ENCODE data around the gene TMUB1. TPM values are rescaled to one million over a fixed set of nuclear protein-coding genes. Genes with fewer than 3 reads are reported as not detected.

The TMUB1 gene
- total RNA-seq, 1 experiment from 2014 or later: 45.4 TPM

DNA sequence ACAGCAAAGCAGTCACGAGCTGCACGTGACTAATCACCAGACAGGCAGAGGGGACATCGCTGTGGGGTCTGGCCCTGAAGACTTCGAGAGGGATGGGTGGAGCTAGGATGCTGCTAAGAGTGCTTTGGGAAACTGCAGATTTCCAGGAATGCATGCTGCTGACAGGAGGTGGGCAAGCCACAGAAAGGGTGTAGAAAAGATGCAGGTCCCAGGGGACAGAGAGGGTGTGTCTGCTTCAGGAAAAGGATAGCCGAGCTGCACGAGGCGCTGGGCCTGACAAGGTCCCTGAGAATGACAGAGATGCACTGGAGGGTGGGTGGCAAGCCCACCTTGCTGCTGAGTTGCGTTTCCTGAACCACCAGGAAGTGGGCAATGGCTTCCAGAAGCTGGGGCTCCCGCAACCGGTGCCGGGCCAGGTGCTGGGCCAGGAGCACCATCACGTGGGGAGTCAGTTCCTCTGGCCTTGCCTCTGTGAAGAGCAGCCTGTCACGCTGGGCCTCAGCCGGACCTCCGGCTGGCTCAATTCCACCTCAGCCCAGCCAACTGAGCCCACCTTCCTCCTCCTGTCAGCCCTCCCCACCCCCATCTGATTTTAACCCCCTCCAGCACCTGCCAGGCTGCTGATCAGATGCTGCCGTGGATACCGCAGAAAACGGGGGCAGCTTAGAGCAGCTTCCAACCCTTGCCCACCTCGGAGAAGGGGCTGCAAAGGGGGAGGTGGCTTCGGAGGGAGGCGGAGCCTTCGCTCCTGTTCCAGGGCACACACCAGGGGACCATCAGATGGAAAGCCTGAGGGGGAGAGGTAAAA lies 4.9 kb downstream of the TMUB1 start:
- no peak overlapping the region for H3K4me2 ChIP-seq (ENCODE audit: insufficient read depth, insufficient read length, low read length)
- no peak overlapping the region for H2AK5ac ChIP-seq (ENCODE audit: insufficient read length, low read length)

More for the DNA sequence above, 4.9 kb downstream of the TMUB1 start:
- peaks cover 29 to 43% of the 10 kb centered on the region in 2 experiments for H3K4me1 Mint-ChIP-seq
- no peak overlapping the region for H2BK5ac ChIP-seq (ENCODE audit: insufficient read length, low read length)
- DNase-seq: no peak
- H3K9ac ChIP-seq (ENCODE audit: extremely low read depth, insufficient read length, low read length): no peak overlapping the region
- TF ChIP-seq, protein P1, sequence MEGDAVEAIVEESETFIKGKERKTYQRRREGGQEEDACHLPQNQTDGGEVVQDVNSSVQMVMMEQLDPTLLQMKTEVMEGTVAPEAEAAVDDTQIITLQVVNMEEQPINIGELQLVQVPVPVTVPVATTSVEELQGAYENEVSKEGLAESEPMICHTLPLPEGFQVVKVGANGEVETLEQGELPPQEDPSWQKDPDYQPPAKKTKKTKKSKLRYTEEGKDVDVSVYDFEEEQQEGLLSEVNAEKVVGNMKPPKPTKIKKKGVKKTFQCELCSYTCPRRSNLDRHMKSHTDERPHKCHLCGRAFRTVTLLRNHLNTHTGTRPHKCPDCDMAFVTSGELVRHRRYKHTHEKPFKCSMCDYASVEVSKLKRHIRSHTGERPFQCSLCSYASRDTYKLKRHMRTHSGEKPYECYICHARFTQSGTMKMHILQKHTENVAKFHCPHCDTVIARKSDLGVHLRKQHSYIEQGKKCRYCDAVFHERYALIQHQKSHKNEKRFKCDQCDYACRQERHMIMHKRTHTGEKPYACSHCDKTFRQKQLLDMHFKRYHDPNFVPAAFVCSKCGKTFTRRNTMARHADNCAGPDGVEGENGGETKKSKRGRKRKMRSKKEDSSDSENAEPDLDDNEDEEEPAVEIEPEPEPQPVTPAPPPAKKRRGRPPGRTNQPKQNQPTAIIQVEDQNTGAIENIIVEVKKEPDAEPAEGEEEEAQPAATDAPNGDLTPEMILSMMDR (conservative IDR thresholded peaks at IDR 0.05): no peak
- no peaks in the 10 kb centered on the region; the same call in 1 of the 2 replicates for H3K79me2 ChIP-seq (ENCODE audit: insufficient read depth, low read length)
- peaks cover 1% of the 10 kb centered on the region; the same call in 1 of the 2 replicates for H3K27me3 Mint-ChIP-seq (ENCODE audit: low read depth)
- H2BK120ac ChIP-seq (ENCODE audit: low read depth, low read length, poor library complexity, severe bottlenecking): no peak overlapping the region
- no peak overlapping the region for H3T11ph ChIP-seq (ENCODE audit: low read length)
- H2AFZ ChIP-seq (ENCODE audit: low read length): no peak overlapping the region
- H3K23me2 ChIP-seq (ENCODE audit: insufficient read length, low read depth, low read length, poor library complexity, severe bottlenecking): peaks cover 3% of the 10 kb centered on the region
- H3K18ac ChIP-seq (ENCODE audit: insufficient read length, low read depth, low read length): no peak overlapping the region
- H2BK20ac ChIP-seq (ENCODE audit: low read depth, low read length, poor library complexity, severe bottlenecking): no peak overlapping the region
- no peaks in the 10 kb centered on the region for H3K79me1 ChIP-seq (ENCODE audit: insufficient read depth, low read depth, low read length, poor library complexity, severe bottlenecking)
- H4K8ac ChIP-seq (replicated peaks; ENCODE audit: insufficient read length, low read depth, low read length): no peak overlapping the region
- H3K56ac ChIP-seq (ENCODE audit: insufficient read length, low read depth, low read length): no peak overlapping the region
- WGBS (ENCODE audit: extremely low coverage, insufficient read length, low lambda C conversion rate): no CpG with 5 or more reads among the region's 22 CpGs
- no peak overlapping the region for H4K5ac ChIP-seq (ENCODE audit: insufficient read length, low read depth, low read length)
- no peak overlapping the region for H2BK15ac ChIP-seq (ENCODE audit: low read depth, low read length)
- H3K4me1 ChIP-seq (ENCODE audit: insufficient read depth, low read length): no peaks in the 10 kb centered on the region
- peak overlapping the region; percentile 79 to 92 for H3K4me3 Mint-ChIP-seq
- no peak overlapping the region for H3K27ac ChIP-seq (ENCODE audit: insufficient read length, low read depth, low read length)
- no peaks in the 10 kb centered on the region for H4K20me1 ChIP-seq (ENCODE audit: control insufficient read depth, insufficient read depth, insufficient read length)
- no peak overlapping the region for H3K23ac ChIP-seq (ENCODE audit: insufficient read length, low read depth, low read length)
- no peaks in the 10 kb centered on the region for H3K27me3 ChIP-seq (ENCODE audit: insufficient read depth, low read length)
- no peak overlapping the region for H3K4ac ChIP-seq (ENCODE audit: low read depth, low read length)
- H3K9me3 Mint-ChIP-seq: no peaks in the 10 kb centered on the region
- no peak overlapping the region for H3K14ac ChIP-seq (ENCODE audit: insufficient read depth, low read length)
- H3K27ac Mint-ChIP-seq: peak overlapping the region in 2 of 3 experiments; percentile 66 to 84; a peak in 3 of 7 replicates
- H2BK12ac ChIP-seq (ENCODE audit: insufficient read length, low read depth, low read length): no peak overlapping the region
- H4K91ac ChIP-seq (ENCODE audit: insufficient read length, low read depth, low read length): no peak overlapping the region
- H3K36me3 Mint-ChIP-seq (ENCODE audit: insufficient read depth in 1 of 3, low read depth in 3 of 3): peaks cover 13 to 32% (median 27%) of the 10 kb centered on the region in 3 experiments
- H3K9me3 ChIP-seq (ENCODE audit: control insufficient read depth, low read depth, low read length): no peaks in the 10 kb centered on the region

Data from H9 (cell line).